RWPE1 (cell line): Measurements from ENCODE around the gene LPA.

ENCODE experiments used
- CTCF ChIA-PET: fragments of 350-600 bp; sonication (Branson Sonifier 250); formaldehyde crosslinking; extraction: SDS; loops from one replicate; lab custom pipeline; 2021; lab: Yijun Ruan, JAX
- POLR2A ChIA-PET: fragments of 400-600 bp; formaldehyde crosslinking; extraction: SDS; loops from one replicate; lab custom pipeline; 2020; ENCODE audit warnings: antibody characterized with exemption; ENCODE audit not compliant: low non-redundant PET; lab: Yijun Ruan, JAX
- DNase-seq: peaks from one replicate; pipeline ENCODE4 v3.0.0; 2012; ENCODE audit warnings: low spot score
- H3K27ac ChIP-seq: fragments of 450-650 bp; 2 replicates; pipeline ENCODE4 v1.5.1; 2017
- TF ChIP-seq, protein P1 (sequence below): fragments of 450-650 bp; conservative IDR thresholded peaks from 2 replicates; pipeline ENCODE4 v1.5.1; 2017; ENCODE audit warnings: low read depth, mild to moderate bottlenecking

The LPA gene

DNA sequence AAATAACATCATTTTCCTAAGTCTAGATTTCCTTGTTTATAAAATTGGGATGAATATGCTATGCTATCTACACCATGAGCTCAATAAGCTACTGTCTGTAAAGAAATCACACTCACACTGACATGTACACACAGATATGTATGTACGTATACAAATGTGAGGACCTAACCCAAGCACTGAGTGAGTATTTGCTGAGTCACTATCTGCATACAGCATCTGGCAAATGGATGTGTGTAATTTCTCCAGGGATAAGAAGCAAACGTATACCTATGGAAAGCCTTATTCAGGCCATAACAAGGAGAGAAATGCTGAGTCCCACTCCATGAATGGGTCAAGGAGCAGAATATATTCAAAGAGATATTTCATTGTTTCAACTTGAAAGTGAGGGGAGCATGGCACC, 153.9 kb downstream of the LPA start:
- no peak overlapping the region for H3K27ac ChIP-seq
- DNase-seq: peak; percentile 16
- TF ChIP-seq, protein P1, sequence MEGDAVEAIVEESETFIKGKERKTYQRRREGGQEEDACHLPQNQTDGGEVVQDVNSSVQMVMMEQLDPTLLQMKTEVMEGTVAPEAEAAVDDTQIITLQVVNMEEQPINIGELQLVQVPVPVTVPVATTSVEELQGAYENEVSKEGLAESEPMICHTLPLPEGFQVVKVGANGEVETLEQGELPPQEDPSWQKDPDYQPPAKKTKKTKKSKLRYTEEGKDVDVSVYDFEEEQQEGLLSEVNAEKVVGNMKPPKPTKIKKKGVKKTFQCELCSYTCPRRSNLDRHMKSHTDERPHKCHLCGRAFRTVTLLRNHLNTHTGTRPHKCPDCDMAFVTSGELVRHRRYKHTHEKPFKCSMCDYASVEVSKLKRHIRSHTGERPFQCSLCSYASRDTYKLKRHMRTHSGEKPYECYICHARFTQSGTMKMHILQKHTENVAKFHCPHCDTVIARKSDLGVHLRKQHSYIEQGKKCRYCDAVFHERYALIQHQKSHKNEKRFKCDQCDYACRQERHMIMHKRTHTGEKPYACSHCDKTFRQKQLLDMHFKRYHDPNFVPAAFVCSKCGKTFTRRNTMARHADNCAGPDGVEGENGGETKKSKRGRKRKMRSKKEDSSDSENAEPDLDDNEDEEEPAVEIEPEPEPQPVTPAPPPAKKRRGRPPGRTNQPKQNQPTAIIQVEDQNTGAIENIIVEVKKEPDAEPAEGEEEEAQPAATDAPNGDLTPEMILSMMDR: no peak
- CTCF ChIA-PET: no interaction called here
- POLR2A ChIA-PET: no interaction called here

DNA sequence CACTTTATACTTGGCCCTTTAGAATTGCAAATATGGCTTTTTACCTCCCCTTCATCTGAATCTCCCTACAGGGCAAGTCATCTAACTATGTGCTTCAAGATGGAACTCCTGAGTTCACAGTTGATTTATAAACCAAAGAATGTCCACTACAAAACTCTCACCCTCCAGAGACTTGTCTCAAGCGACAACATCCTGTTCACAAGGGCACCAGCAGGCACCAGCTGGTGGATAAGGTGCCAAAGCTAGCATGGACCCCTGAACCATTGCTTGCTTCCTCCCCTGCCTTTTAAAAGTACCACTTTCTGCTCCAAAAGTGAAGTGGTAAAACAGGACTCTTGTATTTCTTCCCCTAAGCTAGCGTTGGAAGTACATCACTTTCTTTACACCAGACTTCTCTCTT, 154.5 kb downstream of the LPA start:
- ChIA-PET POLR2A (no interaction called here), CTCF (interaction anchor here (0.6 kb wide), 1 partner anchor 456 kb away, joined by 3 read pairs; no protein-coding TSS in a partner anchor)
- no peak for DNase-seq
- no peak overlapping the region for H3K27ac ChIP-seq
- TF ChIP-seq, protein P1: no peak

DNA sequence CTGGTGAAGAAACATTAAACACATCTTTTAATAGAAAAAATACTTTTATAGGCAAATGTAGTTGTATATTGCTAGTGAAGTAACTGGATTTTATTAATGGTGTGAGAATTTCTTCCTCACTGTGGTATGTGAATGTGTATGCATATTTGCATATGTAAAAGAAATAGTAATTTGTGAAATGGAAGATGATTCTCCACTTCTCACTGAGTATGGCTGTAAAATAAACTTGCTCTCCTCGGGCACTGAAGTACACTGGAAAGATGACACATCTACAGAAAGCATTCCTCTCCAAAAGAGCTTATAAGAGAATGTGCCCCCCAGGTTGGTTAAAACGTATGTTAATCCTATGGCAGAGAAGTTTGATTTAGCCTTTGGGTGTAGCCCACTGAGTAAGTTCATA, 155.5 kb downstream of the LPA start:
- TF ChIP-seq, protein P1: no peak
- no peak for DNase-seq
- H3K27ac ChIP-seq: no peak overlapping the region
- ChIA-PET CTCF (no interaction called here), POLR2A (no interaction called here)

- ChIA-PET CTCF (interaction anchor here (0.5 to 0.8 kb wide), 2 partner anchors 12 to 23 kb away, joined by 3 read pairs; no protein-coding TSS in a partner anchor), POLR2A (no interaction called here)
- DNase-seq: no peak
- TF ChIP-seq, protein P1: no peak
- no peak overlapping the region for H3K27ac ChIP-seq
Observed at GRCh38 chr6:160507420-160507819, 156.7 kb downstream of the LPA start.

- H3K27ac ChIP-seq: no peak overlapping the region
- no peak for DNase-seq
- TF ChIP-seq, protein P1: no peak
- ChIA-PET CTCF (no interaction called here), POLR2A (no interaction called here)
Observed at GRCh38 chr6:160505970-160506369, 158.1 kb downstream of the LPA start.

DNA sequence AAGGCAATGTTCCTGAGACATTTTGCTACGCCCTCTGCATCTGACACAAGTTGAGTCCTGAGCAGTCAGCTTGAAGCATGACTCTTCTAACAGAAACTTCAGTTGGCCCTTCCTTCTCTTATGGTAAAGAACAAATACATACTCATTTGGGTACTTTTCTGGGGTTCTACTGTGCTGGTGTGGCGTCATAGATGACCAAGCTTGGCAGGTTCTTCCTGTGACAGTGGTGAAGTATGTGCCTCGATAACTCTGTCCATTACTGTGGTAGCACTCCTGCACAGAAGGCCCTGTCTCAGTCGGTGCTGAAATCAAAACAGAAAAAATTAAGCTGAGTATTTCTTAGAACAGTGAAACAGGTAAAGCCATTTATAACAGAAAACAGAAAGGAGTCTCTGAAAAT, 163.4 kb downstream of the LPA start:
- no peak overlapping the region for H3K27ac ChIP-seq
- TF ChIP-seq, protein P1: no peak
- CTCF ChIA-PET: no interaction called here
- DNase-seq: no peak
- POLR2A ChIA-PET: no interaction called here
